ENCODE data around the gene CDKN1C.

The CDKN1C gene

GRCh38 chr11:2860636-2861035 is 24.9 kb downstream of the CDKN1C start:
- no peak for TF ChIP-seq CTCF (conservative IDR thresholded peaks at IDR 0.05; ENCODE audit: control insufficient read depth, insufficient read depth, low read depth, low read length)
- H3K4me3 ChIP-seq (ENCODE audit: control insufficient read depth, low read depth, low read length), result no peak overlapping the region
- DNase-seq (ENCODE audit: low read depth), result peak; percentile 66

GRCh38 chr11:2859699-2860037 is 25.9 kb downstream of the CDKN1C start:
- no peak for TF ChIP-seq CTCF (conservative IDR thresholded peaks at IDR 0.05; ENCODE audit: control insufficient read depth, insufficient read depth, low read depth, low read length)
- H3K4me3 ChIP-seq (ENCODE audit: control insufficient read depth, low read depth, low read length), result no peak overlapping the region
- DNase-seq (ENCODE audit: low read depth), result no peak

- TF ChIP-seq CTCF (conservative IDR thresholded peaks at IDR 0.05; ENCODE audit: control insufficient read depth, insufficient read depth, low read depth, low read length), result no peak
- DNase-seq (ENCODE audit: low read depth), result no peak
- no peak overlapping the region for H3K4me3 ChIP-seq (ENCODE audit: control insufficient read depth, low read depth, low read length)
Observed at GRCh38 chr11:2858995-2859698, 26.4 kb downstream of the CDKN1C start.

GRCh38 chr11:2857918-2858317 is 27.7 kb downstream of the CDKN1C start:
- H3K4me3 ChIP-seq (ENCODE audit: control insufficient read depth, low read depth, low read length), result no peak overlapping the region
- TF ChIP-seq CTCF (conservative IDR thresholded peaks at IDR 0.05; ENCODE audit: control insufficient read depth, insufficient read depth, low read depth, low read length), result no peak
- no peak for DNase-seq (ENCODE audit: low read depth)

GRCh38 chr11:2857276-2857675 is 28.3 kb downstream of the CDKN1C start:
- no peak for DNase-seq (ENCODE audit: low read depth)
- no peak overlapping the region for H3K4me3 ChIP-seq (ENCODE audit: control insufficient read depth, low read depth, low read length)
- TF ChIP-seq CTCF (conservative IDR thresholded peaks at IDR 0.05; ENCODE audit: control insufficient read depth, insufficient read depth, low read depth, low read length), result no peak

- no peak for TF ChIP-seq CTCF (conservative IDR thresholded peaks at IDR 0.05; ENCODE audit: control insufficient read depth, insufficient read depth, low read depth, low read length)
- DNase-seq (ENCODE audit: low read depth), result no peak
- no peak overlapping the region for H3K4me3 ChIP-seq (ENCODE audit: control insufficient read depth, low read depth, low read length)
Observed at GRCh38 chr11:2855162-2855561, 30.4 kb downstream of the CDKN1C start.

Measured in fibroblast of mammary gland (primary cell).